GM23338 (cell line): ENCODE data around the gene DRC7. TPM values are rescaled to one million over a fixed set of nuclear protein-coding genes. Genes with fewer than 3 reads are reported as not detected.

ENCODE experiments used
- ATAC-seq: fragments of 200-7000 bp; cut with Tn5 transposase; 3 replicates; pipeline ENCODE4 v1.9.1; 2020
- DNase-seq: peaks from one replicate; pipeline ENCODE4 v3.0.0-alpha.2; 2015; ENCODE audit warnings: low spot score
- H2AFZ ChIP-seq: fragments of 200-600 bp; sonication (generic); 2 replicates; pipeline ENCODE4 v1.8.0; 2016; ENCODE audit warnings: antibody characterized with exemption, mild to moderate bottlenecking, moderate library complexity
- H3F3A ChIP-seq: fragments of 200-600 bp; sonication (generic); replicated peaks from 2 replicates; pipeline ENCODE4 v1.8.0; 2017; ENCODE audit warnings: antibody characterized with exemption, mixed run types, low read depth
- H3K27ac ChIP-seq: fragments of 200-600 bp; sonication (generic); 2 replicates; pipeline ENCODE4 v1.6.1; 2016; ENCODE audit warnings: low read depth
- H3K27me3 ChIP-seq: fragments of 200-600 bp; sonication (generic); 2 replicates; pipeline ENCODE4 v1.8.0; 2016; ENCODE audit warnings: mild to moderate bottlenecking, mixed run types, moderate library complexity; ENCODE audit not compliant: insufficient read depth
- H3K36me3 ChIP-seq: fragments of 200-600 bp; sonication (generic); 2 replicates; pipeline ENCODE4 v1.8.0; 2016; ENCODE audit warnings: mild to moderate bottlenecking; ENCODE audit not compliant: insufficient read depth
- H3K4me1 ChIP-seq: fragments of 200-600 bp; sonication (generic); 2 replicates; pipeline ENCODE4 v1.8.0; 2016; ENCODE audit warnings: mild to moderate bottlenecking, moderate library complexity; ENCODE audit not compliant: insufficient read depth
- H3K4me2 ChIP-seq: fragments of 200-600 bp; sonication (generic); 2 replicates; pipeline ENCODE4 v1.7.1; 2017; ENCODE audit warnings: mixed run types
- H3K4me3 ChIP-seq: fragments of 200-600 bp; sonication (generic); 2 replicates; pipeline ENCODE4 v1.6.1; 2016; ENCODE audit warnings: mixed run types
- H3K79me2 ChIP-seq: fragments of 200-600 bp; sonication (generic); replicated peaks from 2 replicates; pipeline ENCODE4 v1.8.0; 2017; ENCODE audit warnings: mild to moderate bottlenecking; ENCODE audit not compliant: insufficient read depth
- H3K9me2 ChIP-seq: fragments of 200-600 bp; sonication (generic); 2 replicates; pipeline ENCODE4 v1.8.0; 2017; ENCODE audit not compliant: insufficient read depth
- H4K20me1 ChIP-seq: fragments of 200-600 bp; sonication (generic); replicated peaks from 2 replicates; pipeline ENCODE4 v1.8.0; 2017; ENCODE audit warnings: mild to moderate bottlenecking; ENCODE audit not compliant: insufficient read depth
- H3K27ac Mint-ChIP-seq: 2 replicates; pipeline ENCODE4 v1.8.0; 2020; ENCODE audit warnings: inconsistent platforms, mild to moderate bottlenecking, moderate library complexity, mixed read lengths
- H3K27me3 Mint-ChIP-seq: 3 replicates; pipeline ENCODE4 v1.8.0; 2022; ENCODE audit warnings: low read depth, mild to moderate bottlenecking, moderate library complexity, mixed read lengths, inconsistent platforms; ENCODE audit not compliant: insufficient read depth, poor library complexity
- H3K36me3 Mint-ChIP-seq: 3 replicates; pipeline ENCODE4 v1.8.0; 2021; ENCODE audit warnings: low read depth, mild to moderate bottlenecking, inconsistent platforms, moderate library complexity, mixed read lengths
- H3K4me1 Mint-ChIP-seq: 3 replicates; pipeline ENCODE4 v1.8.0; 2020; ENCODE audit warnings: mild to moderate bottlenecking, inconsistent platforms, mixed read lengths
- H3K4me3 Mint-ChIP-seq: 3 replicates; pipeline ENCODE4 v1.8.0; 2021; ENCODE audit warnings: moderate library complexity, mild to moderate bottlenecking, inconsistent platforms, mixed read lengths
- H3K9me3 Mint-ChIP-seq: 3 replicates; pipeline ENCODE4 v1.8.0; 2020; ENCODE audit warnings: moderate library complexity, mild to moderate bottlenecking, inconsistent platforms, mixed read lengths
- CREB1 ChIP-seq: fragments of 250-450 bp; sonication (Bioruptor Pico); IDR thresholded peaks from 2 replicates; pipeline ENCODE4 v1.5.0; 2020; ENCODE audit warnings: low read depth, mild to moderate bottlenecking, moderate library complexity
- CTCF ChIP-seq, 2 experiments: fragments of 200-600 bp in 1 of 2; sonication (generic) in 1 of 2; conservative IDR thresholded peaks; 2 replicates each; pipeline versions ENCODE4 v1.5.1 to v1.6.1; 2016 to 2017; ENCODE audit warnings: antibody characterized with exemption in 2 of 2, low read depth in 2 of 2, mild to moderate bottlenecking in 2 of 2, moderate library complexity in 1 of 2
- EZH2 ChIP-seq: fragments of 200-600 bp; sonication (generic); IDR thresholded peaks from one replicate; pipeline ENCODE4 v1.8.0; 2017; ENCODE audit warnings: antibody characterized with exemption, mild to moderate bottlenecking, low read depth; ENCODE audit not compliant: unreplicated experiment
- EZH2phosphoT487 ChIP-seq: fragments of 200-600 bp; sonication (generic); IDR thresholded peaks from one replicate; pipeline ENCODE4 v1.8.1; 2018; ENCODE audit warnings: antibody characterized with exemption; ENCODE audit not compliant: unreplicated experiment
- JUNB ChIP-seq: IDR thresholded peaks from one replicate; pipeline ENCODE4 v1.6.1; 2016; ENCODE audit warnings: antibody characterized with exemption; ENCODE audit not compliant: unreplicated experiment
- NANOG ChIP-seq: IDR thresholded peaks from 2 replicates; pipeline ENCODE4 v1.6.1; 2016; ENCODE audit warnings: antibody characterized with exemption, borderline replicate concordance
- POLR2AphosphoS5 ChIP-seq: IDR thresholded peaks from 2 replicates; pipeline ENCODE4 v1.6.1; 2016; ENCODE audit warnings: antibody characterized with exemption, low read depth
- STAT1 ChIP-seq: IDR thresholded peaks from one replicate; pipeline ENCODE4 v1.6.1; 2016; ENCODE audit warnings: antibody characterized with exemption; ENCODE audit not compliant: unreplicated experiment
- ZNF114 ChIP-seq: fragments of 250-450 bp; sonication (Bioruptor Pico); IDR thresholded peaks from 2 replicates; pipeline ENCODE4 v1.5.0; 2020; ENCODE audit warnings: mild to moderate bottlenecking, moderate library complexity
- ZNF331 ChIP-seq: fragments of 250-450 bp; sonication (Bioruptor Pico); IDR thresholded peaks from 2 replicates; pipeline ENCODE4 v1.5.0; 2020; ENCODE audit warnings: low read depth, mild to moderate bottlenecking, moderate library complexity
- polyA plus RNA-seq: library from polyadenylated mRNA; unstranded; fragments of >200 nt; fragmentation: Nextera tagmentation; extraction: Ambion mirVana; gene quantifications from 2 replicates; pipeline ENCODE4 v1.2.1, GENCODE V29; 2016
- total RNA-seq: library from RNA; depleted of rRNA; stranded (reverse); fragments of >200 nt; shearing (Covaris generic); gene quantifications from 2 replicates; pipeline ENCODE4 v1.2.3, GENCODE V29; 2014
- TF ChIP-seq, protein P1 (sequence below): fragments of 250-450 bp; sonication (Bioruptor Pico); IDR thresholded peaks from 2 replicates; pipeline ENCODE4 v1.5.0; 2020; ENCODE audit warnings: mild to moderate bottlenecking, moderate library complexity
- TF ChIP-seq, protein P2 (sequence below): IDR thresholded peaks from one replicate; pipeline ENCODE4 v1.6.1; 2018; ENCODE audit warnings: antibody characterized with exemption; ENCODE audit not compliant: unreplicated experiment
- TF ChIP-seq, protein P3 (sequence below): IDR thresholded peaks from 2 replicates; pipeline ENCODE4 v1.6.1; 2016; ENCODE audit warnings: antibody characterized with exemption

The DRC7 gene
- total and polyA plus RNA-seq, 2 experiments from 2014 or later = not detected

GRCh38 chr16:57648125-57648524 lies 46.5 kb upstream of the DRC7 start:
- Histone ChIP-seq H3K4me1 (no peaks in the 10 kb centered on the region), H3K9me2 (no peaks in the 10 kb centered on the region), H3K79me2 (no peaks in the 10 kb centered on the region), H4K20me1 (no peaks in the 10 kb centered on the region), H3F3A (no peaks in the 10 kb centered on the region), H3K4me3 (no peak overlapping the region), H3K4me2 (no peak overlapping the region), H3K36me3 (no peaks in the 10 kb centered on the region), H3K27me3 (no peaks in the 10 kb centered on the region), H3K27ac (no peak overlapping the region), H2AFZ (no peak overlapping the region)
- Mint-ChIP-seq H3K27me3 (peaks cover 16% of the 10 kb centered on the region), H3K9me3 (no peaks in the 10 kb centered on the region), H3K36me3 (no peaks in the 10 kb centered on the region), H3K4me3 (no peak overlapping the region), H3K4me1 (no peaks in the 10 kb centered on the region), H3K27ac (no peak overlapping the region)
- TF ChIP-seq STAT1 (no peak), EZH2phosphoT487 (no peak), EZH2 (no peak), CREB1 (CRISPR knock-in tag) (no peak), POLR2AphosphoS5 (no peak), NANOG (no peak), CTCF (conservative IDR thresholded peaks at IDR 0.05; ENCODE audit: low read depth in 2 of 2) (no peak), ZNF114 (CRISPR knock-in tag) (no peak), ZNF331 (CRISPR knock-in tag) (no peak), JUNB (no peak)
- TF ChIP-seq, protein P1, sequence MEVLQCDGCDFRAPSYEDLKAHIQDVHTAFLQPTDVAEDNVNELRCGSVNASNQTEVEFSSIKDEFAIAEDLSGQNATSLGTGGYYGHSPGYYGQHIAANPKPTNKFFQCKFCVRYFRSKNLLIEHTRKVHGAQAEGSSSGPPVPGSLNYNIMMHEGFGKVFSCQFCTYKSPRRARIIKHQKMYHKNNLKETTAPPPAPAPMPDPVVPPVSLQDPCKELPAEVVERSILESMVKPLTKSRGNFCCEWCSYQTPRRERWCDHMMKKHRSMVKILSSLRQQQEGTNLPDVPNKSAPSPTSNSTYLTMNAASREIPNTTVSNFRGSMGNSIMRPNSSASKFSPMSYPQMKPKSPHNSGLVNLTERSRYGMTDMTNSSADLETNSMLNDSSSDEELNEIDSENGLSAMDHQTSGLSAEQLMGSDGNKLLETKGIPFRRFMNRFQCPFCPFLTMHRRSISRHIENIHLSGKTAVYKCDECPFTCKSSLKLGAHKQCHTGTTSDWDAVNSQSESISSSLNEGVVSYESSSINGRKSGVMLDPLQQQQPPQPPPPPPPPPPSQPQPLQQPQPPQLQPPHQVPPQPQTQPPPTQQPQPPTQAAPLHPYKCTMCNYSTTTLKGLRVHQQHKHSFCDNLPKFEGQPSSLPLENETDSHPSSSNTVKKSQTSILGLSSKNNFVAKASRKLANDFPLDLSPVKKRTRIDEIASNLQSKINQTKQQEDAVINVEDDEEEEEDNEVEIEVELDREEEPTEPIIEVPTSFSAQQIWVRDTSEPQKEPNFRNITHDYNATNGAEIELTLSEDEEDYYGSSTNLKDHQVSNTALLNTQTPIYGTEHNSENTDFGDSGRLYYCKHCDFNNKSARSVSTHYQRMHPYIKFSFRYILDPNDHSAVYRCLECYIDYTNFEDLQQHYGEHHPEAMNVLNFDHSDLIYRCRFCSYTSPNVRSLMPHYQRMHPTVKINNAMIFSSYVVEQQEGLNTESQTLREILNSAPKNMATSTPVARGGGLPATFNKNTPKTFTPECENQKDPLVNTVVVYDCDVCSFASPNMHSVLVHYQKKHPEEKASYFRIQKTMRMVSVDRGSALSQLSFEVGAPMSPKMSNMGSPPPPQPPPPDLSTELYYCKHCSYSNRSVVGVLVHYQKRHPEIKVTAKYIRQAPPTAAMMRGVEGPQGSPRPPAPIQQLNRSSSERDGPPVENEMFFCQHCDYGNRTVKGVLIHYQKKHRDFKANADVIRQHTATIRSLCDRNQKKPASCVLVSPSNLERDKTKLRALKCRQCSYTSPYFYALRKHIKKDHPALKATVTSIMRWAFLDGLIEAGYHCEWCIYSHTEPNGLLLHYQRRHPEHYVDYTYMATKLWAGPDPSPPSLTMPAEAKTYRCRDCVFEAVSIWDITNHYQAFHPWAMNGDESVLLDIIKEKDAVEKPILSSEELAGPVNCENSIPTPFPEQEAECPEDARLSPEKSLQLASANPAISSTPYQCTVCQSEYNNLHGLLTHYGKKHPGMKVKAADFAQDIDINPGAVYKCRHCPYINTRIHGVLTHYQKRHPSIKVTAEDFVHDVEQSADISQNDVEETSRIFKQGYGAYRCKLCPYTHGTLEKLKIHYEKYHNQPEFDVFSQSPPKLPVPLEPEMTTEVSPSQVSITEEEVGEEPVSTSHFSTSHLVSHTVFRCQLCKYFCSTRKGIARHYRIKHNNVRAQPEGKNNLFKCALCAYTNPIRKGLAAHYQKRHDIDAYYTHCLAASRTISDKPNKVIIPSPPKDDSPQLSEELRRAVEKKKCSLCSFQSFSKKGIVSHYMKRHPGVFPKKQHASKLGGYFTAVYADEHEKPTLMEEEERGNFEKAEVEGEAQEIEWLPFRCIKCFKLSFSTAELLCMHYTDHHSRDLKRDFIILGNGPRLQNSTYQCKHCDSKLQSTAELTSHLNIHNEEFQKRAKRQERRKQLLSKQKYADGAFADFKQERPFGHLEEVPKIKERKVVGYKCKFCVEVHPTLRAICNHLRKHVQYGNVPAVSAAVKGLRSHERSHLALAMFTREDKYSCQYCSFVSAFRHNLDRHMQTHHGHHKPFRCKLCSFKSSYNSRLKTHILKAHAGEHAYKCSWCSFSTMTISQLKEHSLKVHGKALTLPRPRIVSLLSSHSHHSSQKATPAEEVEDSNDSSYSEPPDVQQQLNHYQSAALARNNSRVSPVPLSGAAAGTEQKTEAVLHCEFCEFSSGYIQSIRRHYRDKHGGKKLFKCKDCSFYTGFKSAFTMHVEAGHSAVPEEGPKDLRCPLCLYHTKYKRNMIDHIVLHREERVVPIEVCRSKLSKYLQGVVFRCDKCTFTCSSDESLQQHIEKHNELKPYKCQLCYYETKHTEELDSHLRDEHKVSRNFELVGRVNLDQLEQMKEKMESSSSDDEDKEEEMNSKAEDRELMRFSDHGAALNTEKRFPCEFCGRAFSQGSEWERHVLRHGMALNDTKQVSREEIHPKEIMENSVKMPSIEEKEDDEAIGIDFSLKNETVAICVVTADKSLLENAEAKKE = no peak
- TF ChIP-seq, protein P2, sequence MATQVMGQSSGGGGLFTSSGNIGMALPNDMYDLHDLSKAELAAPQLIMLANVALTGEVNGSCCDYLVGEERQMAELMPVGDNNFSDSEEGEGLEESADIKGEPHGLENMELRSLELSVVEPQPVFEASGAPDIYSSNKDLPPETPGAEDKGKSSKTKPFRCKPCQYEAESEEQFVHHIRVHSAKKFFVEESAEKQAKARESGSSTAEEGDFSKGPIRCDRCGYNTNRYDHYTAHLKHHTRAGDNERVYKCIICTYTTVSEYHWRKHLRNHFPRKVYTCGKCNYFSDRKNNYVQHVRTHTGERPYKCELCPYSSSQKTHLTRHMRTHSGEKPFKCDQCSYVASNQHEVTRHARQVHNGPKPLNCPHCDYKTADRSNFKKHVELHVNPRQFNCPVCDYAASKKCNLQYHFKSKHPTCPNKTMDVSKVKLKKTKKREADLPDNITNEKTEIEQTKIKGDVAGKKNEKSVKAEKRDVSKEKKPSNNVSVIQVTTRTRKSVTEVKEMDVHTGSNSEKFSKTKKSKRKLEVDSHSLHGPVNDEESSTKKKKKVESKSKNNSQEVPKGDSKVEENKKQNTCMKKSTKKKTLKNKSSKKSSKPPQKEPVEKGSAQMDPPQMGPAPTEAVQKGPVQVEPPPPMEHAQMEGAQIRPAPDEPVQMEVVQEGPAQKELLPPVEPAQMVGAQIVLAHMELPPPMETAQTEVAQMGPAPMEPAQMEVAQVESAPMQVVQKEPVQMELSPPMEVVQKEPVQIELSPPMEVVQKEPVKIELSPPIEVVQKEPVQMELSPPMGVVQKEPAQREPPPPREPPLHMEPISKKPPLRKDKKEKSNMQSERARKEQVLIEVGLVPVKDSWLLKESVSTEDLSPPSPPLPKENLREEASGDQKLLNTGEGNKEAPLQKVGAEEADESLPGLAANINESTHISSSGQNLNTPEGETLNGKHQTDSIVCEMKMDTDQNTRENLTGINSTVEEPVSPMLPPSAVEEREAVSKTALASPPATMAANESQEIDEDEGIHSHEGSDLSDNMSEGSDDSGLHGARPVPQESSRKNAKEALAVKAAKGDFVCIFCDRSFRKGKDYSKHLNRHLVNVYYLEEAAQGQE = no peak
- TF ChIP-seq, protein P3, sequence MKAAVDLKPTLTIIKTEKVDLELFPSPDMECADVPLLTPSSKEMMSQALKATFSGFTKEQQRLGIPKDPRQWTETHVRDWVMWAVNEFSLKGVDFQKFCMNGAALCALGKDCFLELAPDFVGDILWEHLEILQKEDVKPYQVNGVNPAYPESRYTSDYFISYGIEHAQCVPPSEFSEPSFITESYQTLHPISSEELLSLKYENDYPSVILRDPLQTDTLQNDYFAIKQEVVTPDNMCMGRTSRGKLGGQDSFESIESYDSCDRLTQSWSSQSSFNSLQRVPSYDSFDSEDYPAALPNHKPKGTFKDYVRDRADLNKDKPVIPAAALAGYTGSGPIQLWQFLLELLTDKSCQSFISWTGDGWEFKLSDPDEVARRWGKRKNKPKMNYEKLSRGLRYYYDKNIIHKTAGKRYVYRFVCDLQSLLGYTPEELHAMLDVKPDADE = no peak
- ATAC-seq = no peak
- DNase-seq = no peak
